HG03558 (cell line): ENCODE data around the gene POLR3K.

Source experiments
- ATAC-seq: cut with Tn5 transposase; IDR thresholded peaks from one replicate; pipeline ENCODE4 v1.9.1; 2021; ENCODE audit warnings: moderate number of reproducible peaks; ENCODE audit not compliant: unreplicated experiment; ENCODE audit errors: extremely low read depth

The POLR3K gene

GRCh38 chr16:53346-54236 lies at the start of gene POLR3K, which contains the start of gene SNRNP25:
POLR3K (minus strand) TSS chr16:53608; CDS start chr16:53586, 22 bp downstream.
SNRNP25 (plus strand) TSS chr16:53828; CDS start chr16:54017, 189 bp downstream.
- peak; percentile 86 for ATAC-seq

GRCh38 chr16:102060-102855 lies 48.9 kb upstream of the POLR3K start:
- ATAC-seq: no peak

DNA sequence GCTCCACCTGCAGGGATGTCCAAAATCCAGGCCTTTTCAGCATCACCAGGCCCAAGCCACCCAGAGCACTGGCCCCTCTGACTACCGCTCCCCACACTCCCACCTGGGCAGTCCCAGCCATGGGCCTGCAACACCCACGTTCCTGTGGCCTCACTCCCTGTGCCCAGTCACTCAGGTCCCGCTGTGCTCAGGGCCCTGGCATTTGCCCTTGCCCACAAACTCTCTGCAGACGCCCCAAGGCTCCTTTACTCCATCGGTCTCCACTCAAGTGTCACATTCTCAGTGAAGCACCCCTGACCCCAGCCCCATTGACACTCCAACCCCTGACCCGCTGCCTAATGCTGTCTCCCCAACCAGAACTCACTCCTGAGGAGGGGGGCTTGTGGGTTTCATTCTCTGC lies 48.2 kb upstream of the POLR3K start:
- no peak for ATAC-seq

- ATAC-seq: no peak
Measured at GRCh38 chr16:100989-101388, 47.6 kb upstream of the POLR3K start.

DNA sequence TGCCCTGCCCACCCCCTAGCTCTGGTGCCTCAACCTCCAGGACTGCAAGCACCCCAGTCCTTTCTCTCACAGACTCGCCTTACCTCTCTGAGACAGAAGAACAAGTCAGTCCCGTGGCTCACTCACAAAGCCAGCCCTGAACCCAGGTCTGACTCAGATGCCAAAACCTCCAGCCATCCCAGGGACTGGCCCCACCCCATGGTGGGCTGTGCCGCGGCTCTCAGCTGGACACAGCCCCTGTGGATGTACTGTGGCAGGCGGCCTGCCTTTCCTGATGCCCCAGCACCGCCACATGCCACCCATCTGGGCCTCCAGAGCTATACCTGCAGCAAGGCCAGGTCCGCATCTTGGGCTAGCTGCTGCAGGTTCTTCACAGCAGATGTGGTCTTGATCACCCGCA lies 44.4 kb upstream of the POLR3K start:
- ATAC-seq: no peak

- ATAC-seq: no peak
Measured at GRCh38 chr16:96935-97381, 43.5 kb upstream of the POLR3K start.

GRCh38 chr16:94918-95265 lies 41.5 kb upstream of the POLR3K start:
- ATAC-seq: no peak

GRCh38 chr16:92431-93339 lies 39.3 kb upstream of the POLR3K start:
- ATAC-seq: no peak

- no peak for ATAC-seq
Measured at GRCh38 chr16:91484-91883, 38.1 kb upstream of the POLR3K start.

DNA sequence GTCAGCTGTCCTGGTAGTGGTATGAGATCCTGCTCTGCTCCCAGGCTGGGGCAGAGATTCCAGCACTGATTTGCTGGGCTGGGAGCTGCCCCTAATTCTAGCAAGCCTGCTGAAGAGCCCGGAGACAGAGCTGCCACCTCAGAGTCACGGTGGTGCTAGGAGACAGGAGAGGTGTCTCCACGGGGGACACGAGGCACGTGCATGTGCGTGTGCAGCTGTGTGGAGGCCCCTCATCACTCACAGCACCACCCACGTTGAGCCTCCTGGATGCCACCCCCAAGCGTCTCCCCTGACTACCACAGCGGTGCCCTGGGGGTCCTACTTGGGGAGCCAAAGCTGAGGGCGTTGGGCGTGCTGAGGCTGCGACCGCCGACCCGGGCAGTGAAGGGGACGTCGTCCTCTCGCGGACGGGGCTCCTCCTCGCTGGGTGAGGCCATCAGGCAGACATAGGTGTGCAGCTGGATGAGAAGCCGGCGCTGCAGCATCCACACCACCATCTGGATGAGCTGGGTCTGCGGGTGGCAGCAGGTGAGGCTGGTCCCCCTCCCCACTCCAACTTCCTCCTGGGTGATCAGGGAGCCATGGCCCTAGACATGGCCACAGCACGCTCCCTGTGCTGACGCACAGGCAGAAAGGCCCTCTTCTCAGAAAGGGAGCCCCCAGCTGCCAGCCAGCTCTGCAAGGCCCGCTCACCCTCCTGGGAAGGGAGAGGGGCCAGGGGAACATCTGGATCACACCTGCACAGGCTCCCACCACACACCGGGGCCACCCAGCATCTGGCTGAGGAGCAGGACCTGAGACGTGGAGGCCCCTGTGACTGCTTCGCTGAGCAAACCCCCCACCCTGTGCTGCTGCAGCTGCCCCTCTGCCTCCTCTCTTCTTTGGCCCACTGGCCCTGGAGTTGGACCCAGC lies 36.2 kb upstream of the POLR3K start:
- ATAC-seq: no peak

- no peak for ATAC-seq
Measured at GRCh38 chr16:88613-89012, 35.2 kb upstream of the POLR3K start.

DNA sequence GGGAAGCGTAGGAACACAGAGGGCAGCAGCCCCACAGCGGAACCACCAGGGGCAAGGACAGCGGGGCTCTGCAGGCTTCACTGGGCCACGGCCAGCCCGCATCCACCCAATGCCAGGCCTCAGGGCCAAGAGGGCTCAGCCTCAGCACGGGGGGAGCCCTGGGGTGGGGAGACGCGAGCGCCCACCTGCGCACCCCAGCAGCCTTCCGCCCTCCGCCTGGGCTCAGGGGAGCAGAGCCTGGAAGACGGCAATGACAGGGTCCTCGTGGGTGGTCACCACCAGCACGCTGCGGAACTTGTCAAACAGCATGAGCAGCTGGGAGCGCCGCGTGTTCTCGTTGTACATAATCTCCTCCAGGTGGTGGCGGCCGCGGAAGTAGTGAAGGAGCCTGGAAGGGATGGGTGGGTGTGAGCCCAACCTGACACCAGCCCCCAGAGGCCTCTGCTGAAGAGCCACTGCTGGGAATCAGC lies 33.1 kb upstream of the POLR3K start:
- no peak for ATAC-seq

DNA sequence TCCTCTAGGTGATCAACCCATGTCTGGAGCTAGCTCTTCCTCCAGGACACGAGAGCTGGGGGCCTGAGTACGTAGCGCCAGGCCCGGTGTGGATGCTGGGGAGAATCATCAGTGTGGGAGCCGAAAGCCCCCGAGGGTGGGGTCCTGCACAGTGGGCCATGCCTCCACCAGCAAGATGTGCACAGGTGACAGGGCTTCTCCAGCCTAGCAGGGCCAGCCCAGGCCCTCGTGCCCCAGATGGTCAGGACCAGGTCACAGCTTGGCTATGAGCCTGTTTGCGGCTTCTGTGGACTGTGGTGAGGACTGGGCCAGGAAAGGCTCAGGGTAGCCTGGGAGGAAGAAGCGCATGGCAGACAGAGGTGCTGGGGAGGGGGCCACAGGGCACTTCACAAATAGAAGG lies 32.5 kb upstream of the POLR3K start:
- no peak for ATAC-seq

- no peak for ATAC-seq
Measured at GRCh38 chr16:85407-85782, 32.0 kb upstream of the POLR3K start.

- ATAC-seq: peak; percentile 36
Measured at GRCh38 chr16:84718-85406, 31.5 kb upstream of the POLR3K start.

GRCh38 chr16:83781-84615 lies 30.6 kb upstream of the POLR3K start:
- ATAC-seq: no peak

DNA sequence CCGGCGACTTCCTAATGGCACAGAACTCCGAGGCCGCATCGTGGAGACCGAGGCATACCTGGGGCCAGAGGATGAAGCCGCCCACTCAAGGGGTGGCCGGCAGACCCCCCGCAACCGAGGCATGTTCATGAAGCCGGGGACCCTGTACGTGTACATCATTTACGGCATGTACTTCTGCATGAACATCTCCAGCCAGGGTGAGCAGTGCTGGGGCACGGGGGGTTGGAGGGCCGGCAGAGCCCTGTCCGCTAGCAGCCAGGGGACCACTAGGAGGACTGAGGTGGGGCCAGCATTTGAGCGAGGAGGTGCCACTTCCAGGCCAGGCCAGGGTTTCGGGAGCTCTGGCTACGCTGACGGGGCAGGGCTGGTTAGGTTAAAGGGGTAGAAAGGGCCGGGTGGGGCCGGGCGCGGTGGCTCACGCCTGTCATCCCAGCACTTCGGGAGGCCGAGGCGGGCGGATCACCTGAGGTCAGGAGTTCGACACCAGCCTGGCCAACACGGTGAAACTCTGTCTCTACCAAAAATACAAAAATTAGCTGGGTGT lies 29.7 kb upstream of the POLR3K start:
- ATAC-seq: no peak
